LNCAP (cell line): Measurements from ENCODE around the gene HPSE2.

ENCODE experiments used
- CTCF ChIP-seq: fragments of 450-650 bp; IDR thresholded peaks from 2 replicates; pipeline ENCODE4 v1.5.1; 2017; ENCODE audit warnings: mild to moderate bottlenecking

The HPSE2 gene

GRCh38 chr10:98638920-98639319 lies 596.7 kb downstream of the HPSE2 start:
- TF ChIP-seq CTCF = no peak

DNA sequence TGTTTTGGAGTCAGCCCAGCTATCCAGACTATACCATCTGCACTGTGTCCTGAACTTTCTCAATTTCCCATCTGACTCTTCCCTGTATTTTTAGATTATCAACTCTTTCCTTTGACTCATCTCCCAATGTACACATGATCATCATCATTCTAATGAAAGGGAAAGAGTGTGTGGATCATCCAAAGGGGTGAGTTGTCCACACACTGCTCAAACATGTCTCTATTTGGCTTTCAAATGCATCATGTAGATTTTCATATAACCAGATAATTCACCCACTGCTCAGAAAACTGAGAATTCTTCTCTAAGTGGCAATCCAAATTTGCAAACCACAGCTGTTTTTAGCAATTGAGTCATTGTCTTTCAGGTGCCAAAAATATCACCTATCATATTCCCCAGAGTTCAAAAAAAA lies 598.7 kb downstream of the HPSE2 start:
- TF ChIP-seq CTCF = no peak

DNA sequence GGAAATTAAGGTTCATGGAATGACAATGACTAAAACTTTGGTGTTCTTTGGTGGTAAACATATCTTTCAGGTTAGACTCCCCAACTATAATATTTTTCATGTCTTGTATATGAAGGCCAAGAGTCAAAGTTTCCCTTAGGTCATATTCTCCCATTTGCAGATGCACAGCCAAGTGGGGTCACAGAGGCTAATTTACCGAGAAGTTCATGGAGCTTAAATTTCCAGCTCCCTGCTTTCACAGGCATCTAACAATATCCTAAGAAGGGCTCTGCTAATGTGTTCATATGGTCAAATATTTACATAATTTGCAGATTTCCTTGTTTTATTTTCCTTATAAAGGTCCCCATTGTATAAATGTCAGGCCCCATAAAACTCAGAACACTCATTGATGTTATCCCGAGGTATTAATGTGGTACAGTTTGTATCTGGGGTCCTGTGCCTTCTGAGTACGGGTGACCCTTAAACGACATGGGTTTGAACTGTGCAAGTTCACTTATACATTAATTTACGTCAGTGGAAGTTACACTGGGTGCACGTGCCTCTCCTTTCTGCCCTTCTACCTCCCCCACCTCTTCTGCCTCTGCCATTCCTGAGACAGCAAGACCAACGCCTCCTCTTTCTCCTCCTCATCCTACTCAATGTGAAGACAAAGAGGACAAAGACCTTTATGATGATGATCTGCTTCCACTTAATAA lies 603.0 kb downstream of the HPSE2 start:
- no peak for TF ChIP-seq CTCF

DNA sequence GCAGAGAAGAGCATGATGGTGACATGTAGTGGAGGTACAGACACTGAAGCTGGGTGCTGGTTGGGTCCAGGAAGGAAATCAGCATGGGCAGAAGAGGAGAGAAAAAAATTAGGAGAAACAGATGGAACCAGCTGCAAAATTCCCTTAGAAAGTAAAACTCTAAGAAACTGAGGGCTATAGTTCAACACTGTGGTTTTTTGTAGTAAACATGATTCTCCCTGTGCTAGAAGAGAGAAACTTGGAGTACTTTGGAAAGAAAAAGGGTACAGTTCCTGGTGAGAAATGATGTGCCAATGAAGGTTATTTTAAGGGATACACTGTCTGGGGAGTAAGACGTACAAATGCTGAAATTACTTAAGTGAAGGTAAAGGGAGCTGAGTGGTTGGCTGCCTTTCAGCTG lies 607.4 kb downstream of the HPSE2 start:
- no peak for TF ChIP-seq CTCF

GRCh38 chr10:98627711-98628110 lies 607.9 kb downstream of the HPSE2 start:
- TF ChIP-seq CTCF = no peak

DNA sequence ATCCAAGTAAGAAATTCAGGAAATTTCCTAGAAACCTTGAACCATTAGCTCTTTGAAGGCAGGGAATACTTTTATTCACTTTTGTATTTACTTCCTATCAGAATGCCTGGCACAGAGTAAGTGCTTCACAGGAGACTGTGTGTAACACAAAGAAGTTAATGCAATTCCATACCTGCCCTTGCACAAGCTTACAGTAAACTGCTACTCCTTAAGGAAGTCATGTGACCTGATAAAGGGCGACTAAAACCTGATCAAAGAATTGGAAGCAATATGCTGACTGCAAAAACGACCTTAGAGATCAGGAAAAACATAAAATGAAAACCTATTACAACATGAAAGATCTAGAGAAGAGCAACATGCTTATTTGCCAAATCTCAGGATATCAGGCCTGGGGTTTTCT lies 610.7 kb downstream of the HPSE2 start:
- TF ChIP-seq CTCF = no peak

GRCh38 chr10:98623176-98623575 lies 612.5 kb downstream of the HPSE2 start:
- no peak for TF ChIP-seq CTCF

- TF ChIP-seq CTCF = no peak
Observed at GRCh38 chr10:98621630-98622029, 614.0 kb downstream of the HPSE2 start.
